ENCODE measurements around the gene THOP1.
"Not testable (repeated sequence)": the region's sequence is repeated elsewhere in the genome, so short reads cannot be mapped to it uniquely, and the experiment has no call there.

Gene THOP1

DNA sequence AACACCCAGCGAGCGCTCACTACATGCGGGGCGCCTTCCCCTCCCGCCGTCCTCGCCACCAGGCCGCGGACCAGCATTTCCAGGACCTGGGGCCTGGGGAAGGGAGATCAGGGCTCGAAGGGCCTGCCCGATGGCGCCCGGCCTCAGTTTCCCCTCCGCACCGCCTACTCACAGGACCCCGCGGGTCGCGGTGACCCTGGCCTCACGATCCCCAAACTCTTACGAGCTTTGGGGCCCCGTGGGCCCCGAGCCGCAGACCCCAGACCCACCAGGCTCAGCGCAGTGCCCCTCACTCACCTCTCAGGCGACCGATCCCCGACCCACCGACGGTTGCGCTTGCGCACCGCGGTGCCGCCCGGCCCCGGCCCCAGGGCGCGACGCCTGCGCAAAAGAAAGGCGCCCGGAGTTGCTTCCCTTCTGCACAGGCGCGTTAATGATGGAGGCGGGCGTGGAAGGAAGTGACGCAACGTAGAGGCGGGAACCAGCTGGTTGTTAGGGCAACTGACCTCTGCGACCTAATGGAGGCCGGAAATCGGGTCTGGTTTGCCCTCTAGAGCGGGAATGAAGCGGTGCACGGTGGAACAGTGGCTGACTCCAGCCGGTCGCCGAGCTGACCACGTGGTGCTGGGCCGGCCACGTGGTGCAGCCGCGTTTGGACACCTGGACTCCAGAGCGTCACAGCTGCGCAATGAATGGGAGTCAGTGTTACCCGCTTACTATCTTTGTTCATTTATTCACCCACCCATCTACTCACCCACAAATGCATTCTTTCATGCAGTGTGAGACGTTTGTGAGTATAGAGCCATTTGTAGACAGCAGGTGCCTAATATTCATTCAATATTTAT lies 2.1 kb upstream of the THOP1 start, which contains the start of gene SGTA:
TSS of gene SGTA (minus strand) at position 338 of the 845 bp plus-strand sequence. CDS start 14,205 bp downstream, outside the sequence.
- peak within 1 kb of the TSS; percentile 63 for H3K4me3 ChIP-seq (ENCODE audit: low read length)
- no peak for TF ChIP-seq ZNF274 (IDR thresholded peaks at IDR 0.05; ENCODE audit: low read depth, low read length)

DNA sequence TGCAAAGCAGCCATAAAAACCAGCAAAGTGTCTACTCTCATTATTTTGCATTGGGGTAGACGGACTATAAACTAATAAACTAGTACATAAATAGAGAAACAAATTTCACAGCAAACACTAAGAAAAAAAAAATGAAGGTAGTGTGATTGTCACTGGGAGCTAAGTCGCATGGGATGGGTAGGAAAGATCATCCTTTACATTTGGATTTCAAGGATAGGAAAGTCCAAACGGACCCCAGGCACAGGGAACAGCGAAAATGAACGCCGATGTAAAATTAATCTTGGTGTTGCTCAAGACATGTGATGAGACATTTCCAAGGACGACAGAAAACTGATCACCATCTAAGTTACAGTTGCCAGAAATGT lies 1.5 kb upstream of the THOP1 start:
- no peak overlapping the region for H3K4me3 ChIP-seq (ENCODE audit: low read length)
- no peak for TF ChIP-seq ZNF274 (IDR thresholded peaks at IDR 0.05; ENCODE audit: low read depth, low read length)

DNA sequence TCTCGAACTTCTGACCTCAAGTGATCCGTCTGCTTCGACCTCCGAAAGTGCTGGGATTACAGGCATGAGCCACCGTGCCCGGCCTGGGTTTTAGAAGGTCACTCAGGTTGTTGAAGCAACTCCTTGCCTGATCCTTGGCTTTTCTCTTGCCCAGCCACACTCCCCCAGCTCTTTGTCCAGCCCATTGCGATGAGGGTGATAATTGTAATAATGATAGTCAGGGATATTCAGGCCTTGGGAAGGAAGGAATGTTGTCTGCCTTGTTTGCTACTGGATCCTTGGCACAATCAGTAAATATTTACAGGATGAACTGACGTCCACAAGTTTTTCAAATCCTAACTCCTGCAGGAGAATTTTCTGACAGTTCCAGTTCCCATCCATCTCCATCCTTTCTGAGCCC lies 1.8 kb downstream of the THOP1 start:
- no peak for TF ChIP-seq ZNF274 (IDR thresholded peaks at IDR 0.05; ENCODE audit: low read depth, low read length)
- H3K4me3 ChIP-seq (ENCODE audit: low read length): no peak overlapping the region

DNA sequence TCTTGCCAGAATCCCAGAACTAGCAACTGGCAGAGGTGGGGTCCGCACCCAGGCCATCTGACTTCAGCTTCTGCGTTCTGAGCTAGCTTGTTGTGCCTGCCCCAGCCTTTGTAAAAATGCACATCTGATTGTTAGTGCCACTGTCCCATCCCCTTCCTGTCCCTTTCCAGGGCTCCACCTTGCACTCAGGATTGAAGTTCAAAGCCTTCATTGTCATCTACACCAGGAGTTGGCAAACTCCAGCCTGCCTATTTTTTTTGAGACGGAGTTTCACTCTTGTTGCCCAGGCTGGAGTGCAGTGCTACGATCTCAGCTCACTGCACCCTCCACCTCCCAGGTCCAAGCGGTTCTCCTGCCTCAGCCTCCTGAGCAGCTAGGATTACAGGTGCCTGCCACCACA lies 2.9 kb downstream of the THOP1 start:
- H3K4me3 ChIP-seq (ENCODE audit: low read length): no peak overlapping the region
- no peak for TF ChIP-seq ZNF274 (IDR thresholded peaks at IDR 0.05; ENCODE audit: low read depth, low read length)

DNA sequence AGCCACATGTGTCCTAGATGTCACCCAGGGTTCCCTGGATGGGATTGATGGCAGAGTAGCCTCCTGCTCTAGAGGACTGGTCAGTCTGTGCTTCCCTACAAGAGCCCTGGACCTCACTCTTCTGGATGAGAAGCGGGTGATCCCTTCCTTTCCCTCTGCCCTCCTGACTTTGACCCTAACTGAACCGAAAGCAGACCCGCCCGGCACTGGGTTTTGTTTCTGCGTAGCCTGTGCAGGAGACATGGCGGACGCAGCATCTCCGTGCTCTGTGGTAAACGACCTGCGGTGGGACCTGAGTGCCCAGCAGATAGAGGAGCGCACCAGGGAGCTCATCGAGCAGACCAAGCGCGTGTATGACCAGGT lies 4.9 kb downstream of the THOP1 start:
- TF ChIP-seq ZNF274 (IDR thresholded peaks at IDR 0.05; ENCODE audit: low read depth, low read length): no peak
- no peak overlapping the region for H3K4me3 ChIP-seq (ENCODE audit: low read length)

DNA sequence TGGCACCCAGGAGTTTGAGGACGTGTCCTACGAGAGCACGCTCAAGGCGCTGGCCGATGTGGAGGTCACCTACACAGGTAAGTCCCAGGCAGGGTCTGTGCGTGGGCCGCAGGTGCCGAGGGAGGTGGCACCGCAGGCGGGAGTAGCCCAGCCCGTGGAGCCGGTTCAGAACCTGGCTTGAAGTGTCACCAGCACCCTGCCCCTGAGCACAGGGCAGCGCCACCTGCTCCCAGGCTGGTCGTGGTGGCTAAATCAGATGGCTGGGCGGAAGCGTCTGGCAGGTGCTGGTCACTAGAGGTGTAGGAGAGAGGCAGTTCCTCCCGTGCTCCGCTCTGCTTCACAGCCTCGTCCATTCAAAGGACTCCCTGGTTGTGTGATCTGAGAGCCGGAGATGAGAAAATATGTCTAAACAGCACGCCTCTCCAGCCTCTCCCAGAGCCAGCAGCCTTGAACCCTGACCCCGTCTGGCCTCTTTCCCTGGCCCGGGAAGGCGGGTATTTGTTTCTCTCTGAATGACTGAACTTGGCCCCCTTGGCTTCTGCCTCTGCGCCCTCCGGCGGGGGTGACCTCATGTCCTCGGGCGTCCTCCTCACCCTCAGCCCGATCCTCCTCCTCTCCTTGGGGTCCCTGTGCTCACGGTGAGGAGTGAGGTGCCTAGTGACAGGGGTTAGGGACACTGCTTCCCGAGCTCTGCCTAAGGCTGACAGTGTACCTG lies 5.4 kb downstream of the THOP1 start:
- H3K4me3 ChIP-seq (ENCODE audit: low read length): no peak overlapping the region
- no peak for TF ChIP-seq ZNF274 (IDR thresholded peaks at IDR 0.05; ENCODE audit: low read depth, low read length)

DNA sequence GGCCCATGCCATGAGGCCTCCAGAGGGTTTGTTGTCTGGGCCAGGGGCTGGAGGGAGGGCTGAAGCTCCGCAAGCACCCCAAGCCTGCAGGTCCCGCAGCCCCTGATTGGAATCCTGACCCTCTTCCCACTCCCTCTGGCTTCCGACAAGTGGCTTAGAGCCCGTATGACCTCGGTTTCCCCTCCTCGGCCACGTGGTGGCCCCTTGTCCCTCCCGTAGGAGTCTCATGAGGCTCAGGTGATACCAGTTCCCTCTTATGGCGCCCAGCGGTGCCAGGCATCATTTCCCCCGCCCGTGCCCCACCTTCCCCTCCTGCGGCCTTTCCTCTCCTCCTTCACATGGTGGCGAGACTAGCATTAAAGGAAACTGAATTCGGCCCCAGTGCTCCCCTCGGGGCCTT lies 6.1 kb downstream of the THOP1 start:
- TF ChIP-seq ZNF274 (IDR thresholded peaks at IDR 0.05; ENCODE audit: low read depth, low read length): no peak
- no peak overlapping the region for H3K4me3 ChIP-seq (ENCODE audit: low read length)

DNA sequence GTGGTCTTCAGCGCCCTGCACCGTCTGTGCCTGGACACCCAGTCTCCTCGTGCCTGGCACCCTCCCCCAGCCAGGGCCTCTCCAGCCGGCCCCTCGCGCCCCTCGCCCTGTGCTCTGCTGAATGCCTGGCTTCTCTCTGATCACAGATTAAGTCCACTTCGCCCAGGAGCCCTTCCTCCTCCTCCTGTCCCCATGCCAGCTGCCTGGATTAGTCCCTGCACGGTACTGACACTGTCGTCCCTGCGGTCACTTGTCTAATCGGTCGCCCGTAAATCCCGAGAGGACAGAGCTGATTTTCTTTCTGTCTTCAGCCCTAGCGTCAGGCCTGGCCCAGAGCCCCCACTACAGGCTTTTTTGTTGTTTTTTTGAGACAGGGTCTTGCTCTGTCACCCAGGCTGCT lies 6.6 kb downstream of the THOP1 start:
- TF ChIP-seq ZNF274 (IDR thresholded peaks at IDR 0.05; ENCODE audit: low read depth, low read length): no peak
- no peak overlapping the region for H3K4me3 ChIP-seq (ENCODE audit: low read length)

DNA sequence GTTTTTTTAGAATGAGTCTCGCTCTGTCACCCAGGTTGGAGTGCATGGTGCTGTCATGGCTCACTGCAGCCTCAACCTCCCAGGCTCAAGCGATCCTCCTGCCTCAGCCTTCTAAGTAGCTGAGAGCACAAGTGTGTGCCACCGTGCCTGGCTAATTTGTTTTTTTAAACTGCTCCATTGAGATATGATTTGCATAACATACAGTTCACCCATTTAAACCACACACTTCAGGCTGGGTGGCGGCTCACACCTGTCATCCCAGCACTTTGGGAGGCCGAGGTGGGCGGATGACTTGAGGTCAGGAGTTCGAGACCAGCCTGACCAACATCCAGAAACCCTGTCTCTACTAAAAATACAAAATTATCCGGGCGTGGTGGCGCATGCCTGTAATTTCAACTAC lies 7.4 kb downstream of the THOP1 start:
- not testable (repeated sequence) for H3K4me3 ChIP-seq (ENCODE audit: low read length)

DNA sequence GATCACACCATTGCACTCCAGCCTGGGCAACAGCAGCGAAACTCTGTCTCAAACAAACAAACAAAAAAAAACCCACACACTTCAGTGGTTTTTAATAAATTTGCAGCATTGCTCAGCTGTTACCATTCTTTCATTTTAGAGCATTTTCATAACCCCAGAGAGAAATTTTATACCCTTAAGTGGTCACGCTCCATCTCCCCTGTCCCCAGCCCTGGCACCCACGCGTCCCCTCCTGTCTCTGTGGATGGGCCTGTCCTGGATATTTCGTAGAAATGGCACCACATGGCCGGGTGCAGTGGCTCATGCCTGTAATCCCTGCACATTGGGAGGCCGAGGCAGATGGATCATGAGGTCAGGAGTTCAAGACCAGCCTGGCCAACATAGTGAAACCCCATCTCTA lies 7.8 kb downstream of the THOP1 start:
- no peak for TF ChIP-seq ZNF274 (IDR thresholded peaks at IDR 0.05; ENCODE audit: low read depth, low read length)
- H3K4me3 ChIP-seq (ENCODE audit: low read length): no peak overlapping the region

DNA sequence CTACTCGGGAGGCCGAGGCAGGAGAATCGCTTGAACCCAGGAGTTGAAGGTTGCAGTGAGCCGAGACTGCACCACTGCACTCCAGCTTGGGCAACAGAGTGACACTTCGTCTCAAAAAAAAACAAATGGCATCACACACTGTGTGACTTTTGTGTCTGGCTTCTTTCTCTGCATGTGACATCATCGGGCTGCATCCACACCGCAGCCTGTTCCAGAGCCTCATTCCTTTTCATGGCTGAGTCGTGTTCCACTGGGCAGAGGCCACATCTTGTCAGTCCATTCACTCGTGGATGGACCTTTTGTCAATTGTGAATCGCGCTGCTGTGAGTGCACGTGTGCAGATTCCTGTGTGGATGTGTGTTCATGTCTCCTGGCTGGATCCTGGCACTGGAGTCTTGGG lies 8.3 kb downstream of the THOP1 start:
- TF ChIP-seq ZNF274 (IDR thresholded peaks at IDR 0.05; ENCODE audit: low read depth, low read length): no peak
- no peak overlapping the region for H3K4me3 ChIP-seq (ENCODE audit: low read length)

DNA sequence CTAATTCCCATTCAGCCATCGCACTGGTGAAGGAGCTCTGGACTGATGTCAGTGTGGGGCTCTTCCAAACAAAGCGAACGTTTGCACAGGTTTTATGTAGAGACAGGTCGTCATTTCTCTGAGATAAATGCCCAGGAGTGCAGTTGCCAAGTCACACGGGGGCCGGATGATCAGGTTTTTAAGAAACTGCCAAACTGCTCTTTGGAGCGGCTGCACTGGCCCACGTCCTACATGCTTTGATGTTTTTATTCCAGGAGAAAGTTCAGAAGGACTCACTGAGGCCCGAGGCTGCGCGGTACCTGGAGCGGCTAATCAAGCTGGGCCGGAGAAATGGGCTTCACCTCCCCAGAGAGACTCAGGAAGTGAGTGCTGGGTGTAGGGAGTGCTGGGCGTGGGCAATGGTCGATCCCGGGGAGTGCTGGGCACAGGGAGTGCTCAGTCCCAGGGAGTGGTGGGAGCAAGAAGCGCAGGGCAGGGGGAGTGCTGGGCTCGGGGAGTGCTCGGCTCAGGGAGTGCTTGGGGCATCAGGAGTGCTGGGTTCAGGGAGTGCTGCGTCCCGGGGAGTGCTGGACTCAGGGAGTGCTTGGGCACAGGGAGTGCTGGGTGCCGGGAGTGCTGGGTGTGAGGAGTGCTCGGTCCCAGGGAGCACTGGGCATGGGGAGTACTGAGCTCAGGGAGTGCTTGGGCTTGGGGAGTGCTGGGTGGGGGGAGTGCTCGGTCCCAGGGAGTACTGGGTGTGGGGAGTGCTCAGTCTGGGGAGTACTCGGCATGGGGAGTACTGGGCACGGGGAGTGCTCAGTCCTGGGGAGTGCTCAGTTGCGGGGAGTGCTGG lies 10.7 kb downstream of the THOP1 start:
- no peak for TF ChIP-seq ZNF274 (IDR thresholded peaks at IDR 0.05; ENCODE audit: low read depth, low read length)
- no peak overlapping the region for H3K4me3 ChIP-seq (ENCODE audit: low read length)

DNA sequence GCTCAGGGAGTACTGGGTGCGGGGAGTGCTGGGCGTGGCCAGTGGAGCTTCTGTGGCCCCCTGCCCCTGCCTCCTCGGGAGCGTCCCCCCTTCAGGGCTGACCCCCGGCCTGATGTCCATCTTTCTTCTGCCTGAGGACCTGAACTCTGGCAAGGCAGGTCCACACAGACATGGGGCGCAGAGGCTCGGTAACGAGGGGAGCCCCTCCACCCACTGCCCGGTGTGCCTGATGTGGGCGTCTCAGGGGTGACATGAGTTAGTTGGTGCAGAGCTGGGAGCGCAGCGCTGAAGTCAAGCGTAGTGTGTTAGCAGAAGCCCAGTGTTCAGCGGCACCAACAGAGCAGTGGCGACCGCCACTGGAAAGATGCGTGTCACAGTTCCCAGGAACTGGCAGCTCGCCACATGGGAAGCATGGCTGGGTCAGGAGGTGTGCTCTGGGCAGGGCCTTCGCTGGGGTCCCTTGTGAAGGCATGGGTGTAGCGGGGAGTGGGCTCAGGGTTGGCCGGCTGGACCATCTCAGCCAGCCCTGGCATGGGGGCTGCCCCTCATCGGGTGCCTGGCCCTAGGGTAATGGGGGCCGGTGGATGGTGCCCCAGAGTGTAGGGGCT lies 11.5 kb downstream of the THOP1 start:
- no peak for TF ChIP-seq ZNF274 (IDR thresholded peaks at IDR 0.05; ENCODE audit: low read depth, low read length)
- no peak overlapping the region for H3K4me3 ChIP-seq (ENCODE audit: low read length)

DNA sequence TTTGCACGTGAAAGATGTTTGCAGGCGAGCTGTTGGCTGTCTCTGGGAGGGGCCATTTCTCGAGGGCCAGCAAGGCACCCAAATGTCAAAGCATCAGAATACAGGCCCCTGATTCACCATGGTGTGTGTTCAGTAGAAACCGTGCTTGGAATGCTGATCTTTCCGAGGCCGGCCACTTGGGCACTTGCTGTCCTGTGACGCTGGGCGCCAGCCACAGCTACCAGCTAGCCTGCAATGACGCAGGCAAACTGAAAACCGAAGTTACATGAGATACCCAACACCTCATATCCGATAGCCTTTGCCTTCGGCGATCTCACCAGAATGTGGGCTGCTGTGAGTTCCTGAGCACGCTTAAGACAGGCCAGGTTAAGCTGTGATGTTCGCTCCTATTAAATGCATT lies 12.0 kb downstream of the THOP1 start:
- no peak for TF ChIP-seq ZNF274 (IDR thresholded peaks at IDR 0.05; ENCODE audit: low read depth, low read length)

More for the DNA sequence above, 12.0 kb downstream of the THOP1 start:
- H3K4me3 ChIP-seq (ENCODE audit: low read length): no peak overlapping the region
